ENCODE measurements around the gene RAB11FIP4. TPM values are rescaled to one million over a fixed set of nuclear protein-coding genes. Genes with fewer than 3 reads are reported as not detected.

The RAB11FIP4 gene
- polyA plus RNA-seq, 1 of the 3 experiments (the other 2 are of a cell fraction): 9.4 TPM

DNA sequence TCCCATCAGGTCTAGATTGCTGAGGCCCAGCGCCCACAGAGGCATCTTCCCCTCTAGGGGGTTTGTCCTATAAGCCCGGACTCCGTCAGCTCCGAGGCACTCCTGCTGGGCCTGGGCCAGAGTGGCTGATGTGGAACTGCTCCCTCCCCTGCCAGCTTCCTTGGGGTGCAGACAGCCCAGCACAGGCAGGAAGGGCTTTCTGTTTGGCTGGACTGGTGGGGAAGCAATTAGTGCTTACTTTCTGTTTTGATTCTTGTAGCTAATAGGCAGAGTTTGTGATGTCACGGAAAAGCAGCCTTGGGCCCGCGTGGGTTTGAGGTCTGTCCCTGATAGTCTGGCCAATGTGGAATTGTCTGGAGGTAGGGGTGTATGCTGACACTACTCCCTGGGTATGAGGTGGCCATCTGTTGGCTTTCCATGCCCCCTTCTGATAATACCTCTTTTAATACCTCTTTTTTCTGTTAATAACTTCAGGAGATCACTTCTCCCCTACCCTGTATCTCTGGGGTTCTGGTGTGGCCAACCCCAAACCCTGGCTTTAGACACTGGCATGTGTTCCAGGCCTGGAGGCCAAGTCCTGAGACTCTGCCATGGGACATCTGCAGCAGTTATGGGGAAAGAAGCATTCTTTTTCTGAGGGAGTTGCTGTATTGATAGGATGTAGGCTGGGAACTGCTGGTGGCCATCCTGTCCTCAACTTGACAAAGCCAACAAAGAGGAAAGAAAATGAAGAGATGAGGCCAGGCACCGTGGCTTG lies 190.9 kb downstream of the RAB11FIP4 start:
- Histone ChIP-seq H4K20me1 (ENCODE audit: insufficient read depth) (no peaks in the 10 kb centered on the region), H3K36me3 (replicated peaks in 1 of 2; ENCODE audit: control insufficient read depth in 1 of 2, insufficient read depth in 2 of 2, low read length in 1 of 2) (peaks cover 3 to 7% of the 10 kb centered on the region in 2 experiments), H3K79me2 (ENCODE audit: insufficient read depth) (peaks cover 10% of the 10 kb centered on the region; the same call in 1 of the 2 replicates), H3K4me2 (peak overlapping the region; percentile 79), H3K27me3 (ENCODE audit: insufficient read depth) (no peaks in the 10 kb centered on the region), H3K4me3 (ENCODE audit: low read depth in 2 of 2, low read length in 1 of 2) (no peak overlapping the region), H3K9ac (peak overlapping the region; percentile 71), H3K9me3 (no peaks in the 10 kb centered on the region), H2AFZ (ENCODE audit: low read depth) (0 out of 2 replicates have a peak overlapping the region, but pooled peaks have one; percentile 8), H3K9me2 (no peaks in the 10 kb centered on the region), H3K27ac (ENCODE audit: low read depth in 2 of 2, low read length in 1 of 2) (peak overlapping the region; percentile 92 to 96), H3K4me1 (ENCODE audit: control insufficient read depth in 1 of 2, insufficient read depth in 2 of 2, low read depth in 1 of 2, low read length in 1 of 2) (peaks cover 31 to 44% of the 10 kb centered on the region in 2 experiments; a peak in 3 of 4 replicates), H3F3A (replicated peaks; ENCODE audit: insufficient read depth) (peaks cover 46% of the 10 kb centered on the region)
- CTCF ChIA-PET: interaction anchor here (0.6 to 2.0 kb wide), 3 partner anchors 24 to 260 kb away, joined by 3 to 13 read pairs (median 4); no protein-coding TSS in a partner anchor
- 62% methylated on average over 7 of the region's 8 CpGs for WGBS (ENCODE audit: low lambda C conversion rate)
- POLR2A ChIA-PET: no interaction called here
- TF ChIP-seq POLR2AphosphoS5 (IDR thresholded peaks at IDR 0.05; ENCODE audit: low read depth, low read length): no peak
- TF ChIP-seq, protein P1, sequence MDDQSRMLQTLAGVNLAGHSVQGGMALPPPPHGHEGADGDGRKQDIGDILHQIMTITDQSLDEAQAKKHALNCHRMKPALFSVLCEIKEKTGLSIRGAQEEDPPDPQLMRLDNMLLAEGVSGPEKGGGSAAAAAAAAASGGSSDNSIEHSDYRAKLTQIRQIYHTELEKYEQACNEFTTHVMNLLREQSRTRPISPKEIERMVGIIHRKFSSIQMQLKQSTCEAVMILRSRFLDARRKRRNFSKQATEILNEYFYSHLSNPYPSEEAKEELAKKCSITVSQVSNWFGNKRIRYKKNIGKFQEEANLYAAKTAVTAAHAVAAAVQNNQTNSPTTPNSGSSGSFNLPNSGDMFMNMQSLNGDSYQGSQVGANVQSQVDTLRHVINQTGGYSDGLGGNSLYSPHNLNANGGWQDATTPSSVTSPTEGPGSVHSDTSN (IDR thresholded peaks at IDR 0.05): no peak
- 0 out of 2 replicates have a peak, but pooled peaks have one; percentile 15 for TF ChIP-seq SIN3A (IDR thresholded peaks at IDR 0.05; ENCODE audit: borderline replicate concordance, low read depth, low read length)
- no peak for TF ChIP-seq CHD2 (IDR thresholded peaks at IDR 0.05; ENCODE audit: low read length, partially characterized antibody)
- no peak for TF ChIP-seq EP300 (IDR thresholded peaks at IDR 0.05; ENCODE audit: borderline replicate concordance in 1 of 2, low read depth in 1 of 2, low read length in 1 of 2)
- TF ChIP-seq FOXJ3 (CRISPR knock-in tag; IDR thresholded peaks at IDR 0.05): no peak
- TF ChIP-seq TAF1 (IDR thresholded peaks at IDR 0.05; ENCODE audit: borderline replicate concordance, low read depth, low read length): no peak
- TF ChIP-seq NFIC (IDR thresholded peaks at IDR 0.05; ENCODE audit: borderline replicate concordance): peak; percentile 57; the same call in 1 of the 2 replicates
- 0 out of 2 replicates have a peak, but pooled peaks have one; percentile 24 for TF ChIP-seq RFX5 (IDR thresholded peaks at IDR 0.05; ENCODE audit: low read length)
- TF ChIP-seq, protein P2, sequence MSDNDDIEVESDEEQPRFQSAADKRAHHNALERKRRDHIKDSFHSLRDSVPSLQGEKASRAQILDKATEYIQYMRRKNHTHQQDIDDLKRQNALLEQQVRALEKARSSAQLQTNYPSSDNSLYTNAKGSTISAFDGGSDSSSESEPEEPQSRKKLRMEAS (IDR thresholded peaks at IDR 0.05; ENCODE audit: low read depth): peak; percentile 14; the same call in 1 of the 2 replicates
- no peak for DNase-seq

DNA sequence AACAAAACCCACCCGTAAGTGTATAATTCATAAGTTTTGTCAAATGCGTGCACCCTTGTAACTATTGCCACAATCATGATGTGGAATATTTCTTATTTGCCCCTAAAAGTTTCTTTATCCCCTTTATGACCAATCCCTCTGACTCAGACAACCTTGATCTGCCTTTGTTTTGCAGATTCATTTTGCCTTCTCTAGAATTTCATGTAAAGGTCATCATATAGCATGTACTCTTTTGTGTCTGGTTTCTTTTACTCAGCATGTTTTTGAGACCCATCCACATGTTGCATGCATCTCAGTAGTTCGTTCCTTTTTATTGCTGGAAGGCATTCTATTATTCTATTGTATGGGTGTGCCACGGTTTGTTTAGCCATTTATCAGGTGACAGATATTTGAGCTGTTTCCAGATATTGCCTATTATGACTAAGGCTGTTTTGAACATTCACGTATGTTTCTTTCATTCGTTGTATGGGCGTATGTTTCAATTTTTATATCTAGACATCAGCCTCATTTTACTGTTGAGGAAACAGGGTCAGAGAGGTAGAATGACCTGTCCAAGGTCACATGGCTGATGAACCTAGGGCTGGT lies 192.4 kb downstream of the RAB11FIP4 start:
- Histone ChIP-seq H3K4me1 (ENCODE audit: control insufficient read depth in 1 of 2, insufficient read depth in 2 of 2, low read depth in 1 of 2, low read length in 1 of 2) (peaks cover 31 to 38% of the 10 kb centered on the region in 2 experiments; a peak in 3 of 4 replicates), H3K9me2 (no peaks in the 10 kb centered on the region), H3K36me3 (replicated peaks in 1 of 2; ENCODE audit: control insufficient read depth in 1 of 2, insufficient read depth in 2 of 2, low read length in 1 of 2) (peaks cover 0 to 7% of the 10 kb centered on the region in 2 experiments), H3K4me3 (ENCODE audit: low read depth in 2 of 2, low read length in 1 of 2) (no peak overlapping the region), H3K27ac (ENCODE audit: low read depth in 2 of 2, low read length in 1 of 2) (peak overlapping the region in 1 of 2 experiments; percentile 96; a peak in 2 of 4 replicates), H3K27me3 (ENCODE audit: insufficient read depth) (no peaks in the 10 kb centered on the region), H3K9ac (no peak overlapping the region), H3F3A (replicated peaks; ENCODE audit: insufficient read depth) (peaks cover 41% of the 10 kb centered on the region), H4K20me1 (ENCODE audit: insufficient read depth) (no peaks in the 10 kb centered on the region), H3K9me3 (no peaks in the 10 kb centered on the region), H3K79me2 (ENCODE audit: insufficient read depth) (no peaks in the 10 kb centered on the region; the same call in 1 of the 2 replicates), H2AFZ (ENCODE audit: low read depth) (no peak overlapping the region), H3K4me2 (no peak overlapping the region)
- ChIA-PET CTCF (interaction anchor here (0.9 kb wide), 1 partner anchor 25 kb away, joined by 5 read pairs; no protein-coding TSS in a partner anchor), POLR2A (no interaction called here)
- DNase-seq: no peak
- WGBS (ENCODE audit: low lambda C conversion rate): 76% methylated on average over 7 of the region's 7 CpGs
- no peak for TF ChIP-seq GABPA (IDR thresholded peaks at IDR 0.05; ENCODE audit: low read depth)
- TF ChIP-seq NFIC (IDR thresholded peaks at IDR 0.05; ENCODE audit: borderline replicate concordance): no peak
- no peak for TF ChIP-seq TCF12 (IDR thresholded peaks at IDR 0.05)
- TF ChIP-seq, protein P3, sequence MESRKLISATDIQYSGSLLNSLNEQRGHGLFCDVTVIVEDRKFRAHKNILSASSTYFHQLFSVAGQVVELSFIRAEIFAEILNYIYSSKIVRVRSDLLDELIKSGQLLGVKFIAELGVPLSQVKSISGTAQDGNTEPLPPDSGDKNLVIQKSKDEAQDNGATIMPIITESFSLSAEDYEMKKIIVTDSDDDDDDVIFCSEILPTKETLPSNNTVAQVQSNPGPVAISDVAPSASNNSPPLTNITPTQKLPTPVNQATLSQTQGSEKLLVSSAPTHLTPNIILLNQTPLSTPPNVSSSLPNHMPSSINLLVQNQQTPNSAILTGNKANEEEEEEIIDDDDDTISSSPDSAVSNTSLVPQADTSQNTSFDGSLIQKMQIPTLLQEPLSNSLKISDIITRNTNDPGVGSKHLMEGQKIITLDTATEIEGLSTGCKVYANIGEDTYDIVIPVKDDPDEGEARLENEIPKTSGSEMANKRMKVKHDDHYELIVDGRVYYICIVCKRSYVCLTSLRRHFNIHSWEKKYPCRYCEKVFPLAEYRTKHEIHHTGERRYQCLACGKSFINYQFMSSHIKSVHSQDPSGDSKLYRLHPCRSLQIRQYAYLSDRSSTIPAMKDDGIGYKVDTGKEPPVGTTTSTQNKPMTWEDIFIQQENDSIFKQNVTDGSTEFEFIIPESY (IDR thresholded peaks at IDR 0.05; ENCODE audit: borderline replicate concordance, low read depth): no peak
- no peak for TF ChIP-seq JUND (IDR thresholded peaks at IDR 0.05)
- TF ChIP-seq, protein P4, sequence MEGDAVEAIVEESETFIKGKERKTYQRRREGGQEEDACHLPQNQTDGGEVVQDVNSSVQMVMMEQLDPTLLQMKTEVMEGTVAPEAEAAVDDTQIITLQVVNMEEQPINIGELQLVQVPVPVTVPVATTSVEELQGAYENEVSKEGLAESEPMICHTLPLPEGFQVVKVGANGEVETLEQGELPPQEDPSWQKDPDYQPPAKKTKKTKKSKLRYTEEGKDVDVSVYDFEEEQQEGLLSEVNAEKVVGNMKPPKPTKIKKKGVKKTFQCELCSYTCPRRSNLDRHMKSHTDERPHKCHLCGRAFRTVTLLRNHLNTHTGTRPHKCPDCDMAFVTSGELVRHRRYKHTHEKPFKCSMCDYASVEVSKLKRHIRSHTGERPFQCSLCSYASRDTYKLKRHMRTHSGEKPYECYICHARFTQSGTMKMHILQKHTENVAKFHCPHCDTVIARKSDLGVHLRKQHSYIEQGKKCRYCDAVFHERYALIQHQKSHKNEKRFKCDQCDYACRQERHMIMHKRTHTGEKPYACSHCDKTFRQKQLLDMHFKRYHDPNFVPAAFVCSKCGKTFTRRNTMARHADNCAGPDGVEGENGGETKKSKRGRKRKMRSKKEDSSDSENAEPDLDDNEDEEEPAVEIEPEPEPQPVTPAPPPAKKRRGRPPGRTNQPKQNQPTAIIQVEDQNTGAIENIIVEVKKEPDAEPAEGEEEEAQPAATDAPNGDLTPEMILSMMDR (IDR thresholded peaks at IDR 0.05): no peak
- TF ChIP-seq, protein P1 (IDR thresholded peaks at IDR 0.05): no peak
- no peak for TF ChIP-seq RAD21 (IDR thresholded peaks at IDR 0.05; ENCODE audit: low read length)
- TF ChIP-seq MXI1 (IDR thresholded peaks at IDR 0.05; ENCODE audit: low read depth, low read length): no peak
- no peak for TF ChIP-seq RCOR1 (IDR thresholded peaks at IDR 0.05; ENCODE audit: low read length)
- no peak for TF ChIP-seq FOXJ3 (CRISPR knock-in tag; IDR thresholded peaks at IDR 0.05)
- TF ChIP-seq TEAD4 (IDR thresholded peaks at IDR 0.05; ENCODE audit: borderline replicate concordance, insufficient read depth): no peak
- TF ChIP-seq ELF1 (IDR thresholded peaks at IDR 0.05): no peak
